Measurements from ENCODE around the gene CSF3R. TPM values are rescaled to one million over a fixed set of nuclear protein-coding genes. Genes with fewer than 3 reads are reported as not detected.
"Not testable (repeated sequence)": the region's sequence is repeated elsewhere in the genome, so short reads cannot be mapped to it uniquely, and the experiment has no call there.

CSF3R gene
- total and polyA plus RNA-seq, 2 experiments from 2014 or later: not detected

DNA sequence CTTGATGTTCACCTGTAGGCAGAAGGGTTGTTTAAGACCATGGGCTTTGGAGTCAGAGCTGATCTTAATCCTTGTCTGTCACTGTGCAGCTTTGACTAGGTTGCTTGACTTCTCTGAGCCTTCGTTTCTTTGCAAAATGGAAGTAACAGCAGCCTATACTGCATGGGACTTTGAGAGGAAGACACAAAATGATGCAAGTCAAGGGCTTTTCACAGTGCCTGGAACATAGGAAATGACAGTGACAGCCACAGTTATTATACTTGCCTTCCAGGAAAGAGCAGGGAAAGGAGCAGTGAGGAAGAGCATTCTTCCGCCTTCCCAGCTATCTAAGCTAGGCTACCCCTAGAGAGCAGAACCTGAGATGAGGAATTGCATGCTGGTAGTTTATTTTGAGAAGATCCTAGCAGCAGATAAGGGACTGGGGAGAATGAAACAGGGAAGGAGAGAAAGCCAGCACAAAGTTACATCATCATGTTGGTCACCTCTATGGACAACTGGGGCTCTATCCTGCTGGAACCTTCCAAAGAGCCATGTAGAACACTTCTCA lies 3.1 kb downstream of the CSF3R start:
- no peak for DNase-seq
- Histone ChIP-seq H3K27ac (no peak overlapping the region), H3F3A (ENCODE audit: insufficient read depth) (no peaks in the 10 kb centered on the region), H3K9me3 (ENCODE audit: low read depth) (no peaks in the 10 kb centered on the region), H4K20me1 (ENCODE audit: insufficient read depth) (no peaks in the 10 kb centered on the region), H3K27me3 (replicated peaks; ENCODE audit: insufficient read depth) (peaks cover 11% of the 10 kb centered on the region), H3K4me3 (no peak overlapping the region), H3K79me2 (ENCODE audit: insufficient read depth) (no peaks in the 10 kb centered on the region), H2AFZ (no peak overlapping the region), H3K4me1 (ENCODE audit: insufficient read depth) (no peaks in the 10 kb centered on the region), H3K9ac (no peak overlapping the region), H3K9me2 (ENCODE audit: insufficient read depth) (no peaks in the 10 kb centered on the region), H3K4me2 (ENCODE audit: unreplicated experiment) (no peak overlapping the region), H3K36me3 (ENCODE audit: low read depth) (no peaks in the 10 kb centered on the region)
- TF ChIP-seq EZH2 (IDR thresholded peaks at IDR 0.05; ENCODE audit: insufficient read depth, poor library complexity, severe bottlenecking): no peak
- no peak for TF ChIP-seq EZH2phosphoT487 (IDR thresholded peaks at IDR 0.05; ENCODE audit: insufficient read depth, low read depth)
- in situ Hi-C loops (cut with MboI): no loop called here
- WGBS, 2 experiments (ENCODE audit: low coverage in 1 of 2, low lambda C conversion rate in 2 of 2, missing lambda C conversion rate in 2 of 2): 62 to 74% methylated on average over 2 of the region's 2 CpGs

- not testable (repeated sequence) for H3K27ac ChIP-seq; H4K20me1 ChIP-seq (ENCODE audit: insufficient read depth)
Measured at GRCh38 chr1:36477615-36478014, 5.1 kb downstream of the CSF3R start.

GRCh38 chr1:36476945-36477344 lies 5.8 kb downstream of the CSF3R start:
- no peak overlapping the region for H2AFZ ChIP-seq
- no peaks in the 10 kb centered on the region for H4K20me1 ChIP-seq (ENCODE audit: insufficient read depth)
- no peaks in the 10 kb centered on the region for H3K79me2 ChIP-seq (ENCODE audit: insufficient read depth)
- in situ Hi-C loops (cut with MboI): no loop called here
- H3K27me3 ChIP-seq (replicated peaks; ENCODE audit: insufficient read depth): peaks cover 2% of the 10 kb centered on the region
- no peaks in the 10 kb centered on the region for H3F3A ChIP-seq (ENCODE audit: insufficient read depth)
- no peak for TF ChIP-seq EZH2 (IDR thresholded peaks at IDR 0.05; ENCODE audit: insufficient read depth, poor library complexity, severe bottlenecking)
- TF ChIP-seq EZH2phosphoT487 (IDR thresholded peaks at IDR 0.05; ENCODE audit: insufficient read depth, low read depth): no peak
- H3K4me1 ChIP-seq (ENCODE audit: insufficient read depth): no peaks in the 10 kb centered on the region
- no peaks in the 10 kb centered on the region for H3K9me2 ChIP-seq (ENCODE audit: insufficient read depth)
- no peaks in the 10 kb centered on the region for H3K9me3 ChIP-seq (ENCODE audit: low read depth)
- no peak for DNase-seq
- no peak overlapping the region for H3K4me2 ChIP-seq (ENCODE audit: unreplicated experiment)
- no peak overlapping the region for H3K9ac ChIP-seq
- 63% methylated on average over 5 of the region's 5 CpGs for WGBS, 2 experiments (ENCODE audit: low coverage in 1 of 2, low lambda C conversion rate in 2 of 2, missing lambda C conversion rate in 2 of 2)
- no peak overlapping the region for H3K4me3 ChIP-seq
- H3K27ac ChIP-seq: no peak overlapping the region
- no peaks in the 10 kb centered on the region for H3K36me3 ChIP-seq (ENCODE audit: low read depth)

More at GRCh38 chr1:36477615-36478014, 5.1 kb downstream of the CSF3R start:
- H3K9me3 ChIP-seq (ENCODE audit: low read depth); H3K79me2 ChIP-seq (ENCODE audit: insufficient read depth); DNase-seq; H3K9ac ChIP-seq; H3F3A ChIP-seq (ENCODE audit: insufficient read depth); H3K4me2 ChIP-seq (ENCODE audit: unreplicated experiment); H3K27me3 ChIP-seq (replicated peaks; ENCODE audit: insufficient read depth); in situ Hi-C loops (cut with MboI); H3K4me1 ChIP-seq (ENCODE audit: insufficient read depth); H2AFZ ChIP-seq; H3K4me3 ChIP-seq; H3K9me2 ChIP-seq (ENCODE audit: insufficient read depth); H3K36me3 ChIP-seq (ENCODE audit: low read depth): not testable (repeated sequence)
- 83 to 85% methylated on average over 13 of the region's 13 CpGs for WGBS, 2 experiments (ENCODE audit: low coverage in 1 of 2, low lambda C conversion rate in 2 of 2, missing lambda C conversion rate in 2 of 2)

GRCh38 chr1:36475910-36476604 lies 6.7 kb downstream of the CSF3R start:
- Histone ChIP-seq H3K4me1 (ENCODE audit: insufficient read depth) (no peaks in the 10 kb centered on the region), H4K20me1 (ENCODE audit: insufficient read depth) (no peaks in the 10 kb centered on the region), H3F3A (ENCODE audit: insufficient read depth) (no peaks in the 10 kb centered on the region), H3K36me3 (ENCODE audit: low read depth) (no peaks in the 10 kb centered on the region), H3K9me3 (ENCODE audit: low read depth) (no peaks in the 10 kb centered on the region), H3K4me3 (no peak overlapping the region), H3K9ac (no peak overlapping the region), H3K27ac (no peak overlapping the region), H3K4me2 (ENCODE audit: unreplicated experiment) (no peak overlapping the region), H2AFZ (no peak overlapping the region), H3K79me2 (ENCODE audit: insufficient read depth) (no peaks in the 10 kb centered on the region), H3K9me2 (ENCODE audit: insufficient read depth) (no peaks in the 10 kb centered on the region), H3K27me3 (replicated peaks; ENCODE audit: insufficient read depth) (no peaks in the 10 kb centered on the region; the same call in none of the 2 replicates)
- no peak for DNase-seq
- WGBS, 2 experiments (ENCODE audit: low coverage in 1 of 2, low lambda C conversion rate in 2 of 2, missing lambda C conversion rate in 2 of 2): 69 to 72% methylated on average over 7 of the region's 7 CpGs
- in situ Hi-C loops (cut with MboI): no loop called here
- no peak for TF ChIP-seq EZH2 (IDR thresholded peaks at IDR 0.05; ENCODE audit: insufficient read depth, poor library complexity, severe bottlenecking)
- TF ChIP-seq EZH2phosphoT487 (IDR thresholded peaks at IDR 0.05; ENCODE audit: insufficient read depth, low read depth): no peak
